Endothelial cell of hepatic sinusoid (primary cell): ENCODE results near the gene SUGP1.
"Not testable (repeated sequence)": the region's sequence is repeated elsewhere in the genome, so short reads cannot be mapped to it uniquely, and the experiment has no call there.

Source experiments
- in situ Hi-C: cut with HindIII; loops from 2 replicates; pipeline ENCODE4 v1.10.0; 2017; ENCODE audit warnings: low sequenced_read_pairs

The SUGP1 gene

GRCh38 chr19:19268453-19269385 lies 51.6 kb downstream of the SUGP1 start:
- in situ Hi-C loops, result no loop called here

GRCh38 chr19:19267305-19267704 lies 53.0 kb downstream of the SUGP1 start:
- in situ Hi-C loops, result no loop called here

GRCh38 chr19:19263886-19264487 lies 56.3 kb downstream of the SUGP1 start:
- in situ Hi-C loops, result no loop called here

- in situ Hi-C loops, result no loop called here
Measured at GRCh38 chr19:19262190-19263057, 57.9 kb downstream of the SUGP1 start.

- in situ Hi-C loops, result no loop called here
Measured at GRCh38 chr19:19261350-19262189, 58.7 kb downstream of the SUGP1 start.

- in situ Hi-C loops, result no loop called here
Measured at GRCh38 chr19:19260417-19261214, 59.7 kb downstream of the SUGP1 start.

DNA sequence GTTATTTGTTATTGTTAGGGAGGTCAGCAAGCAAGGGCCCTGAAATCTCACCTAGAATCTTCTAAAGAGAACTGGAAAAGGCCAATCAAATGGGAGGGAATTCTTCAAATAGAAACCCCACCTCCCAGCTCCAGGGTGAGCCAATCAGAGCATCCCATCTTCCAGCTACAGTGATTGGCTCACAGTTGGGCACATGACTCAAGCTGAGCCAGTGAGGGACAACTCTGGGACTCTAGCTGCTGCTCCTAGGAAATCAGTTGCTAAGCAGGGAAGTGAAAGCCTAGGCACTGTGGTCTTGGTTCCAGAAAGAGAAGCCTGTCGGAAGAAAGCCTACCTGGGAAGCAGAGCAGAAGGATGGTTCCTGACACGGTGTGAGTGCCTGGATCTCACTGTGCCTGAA lies 60.6 kb downstream of the SUGP1 start:
- in situ Hi-C loops, result no loop called here

DNA sequence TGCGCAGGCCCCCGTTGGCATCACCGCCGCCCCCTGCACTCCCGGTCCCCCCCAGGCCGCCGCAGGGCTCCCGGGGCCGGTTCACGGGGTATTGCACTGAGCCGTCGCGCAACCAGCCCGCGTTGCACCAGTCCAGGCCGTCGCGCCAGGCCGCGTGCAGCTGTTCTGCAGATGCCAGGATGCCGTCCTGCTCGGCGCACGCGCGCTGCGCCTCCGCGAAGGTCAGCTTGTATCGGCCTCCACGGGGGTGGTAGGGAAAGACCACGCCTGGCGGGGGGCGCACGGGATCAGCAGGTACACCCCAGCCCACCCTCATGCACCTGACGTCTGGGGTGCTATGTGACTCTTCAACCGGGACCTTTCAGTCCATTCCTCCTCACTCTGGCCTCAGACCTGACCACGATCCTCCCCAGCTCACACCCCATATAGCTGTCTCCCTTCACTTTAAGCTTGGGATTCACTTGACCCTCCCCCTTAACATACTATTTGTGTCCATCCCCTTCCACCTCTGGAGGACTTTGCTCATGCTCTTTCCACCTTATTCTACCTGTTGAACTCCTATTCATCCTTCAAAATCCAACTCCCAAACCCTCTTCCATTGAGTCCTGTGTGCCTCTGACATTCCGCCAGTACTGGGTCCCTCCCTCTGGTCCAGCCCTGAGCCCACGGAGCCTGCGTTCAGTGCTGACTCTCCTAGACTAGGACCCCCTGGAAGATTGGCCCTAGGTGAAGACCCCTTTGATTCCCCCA lies 61.5 kb downstream of the SUGP1 start:
- in situ Hi-C loops, result no loop called here

- in situ Hi-C loops, result no loop called here
Measured at GRCh38 chr19:19257836-19258588, 62.3 kb downstream of the SUGP1 start.

GRCh38 chr19:19257137-19257536 lies 63.2 kb downstream of the SUGP1 start:
- in situ Hi-C loops, result no loop called here

DNA sequence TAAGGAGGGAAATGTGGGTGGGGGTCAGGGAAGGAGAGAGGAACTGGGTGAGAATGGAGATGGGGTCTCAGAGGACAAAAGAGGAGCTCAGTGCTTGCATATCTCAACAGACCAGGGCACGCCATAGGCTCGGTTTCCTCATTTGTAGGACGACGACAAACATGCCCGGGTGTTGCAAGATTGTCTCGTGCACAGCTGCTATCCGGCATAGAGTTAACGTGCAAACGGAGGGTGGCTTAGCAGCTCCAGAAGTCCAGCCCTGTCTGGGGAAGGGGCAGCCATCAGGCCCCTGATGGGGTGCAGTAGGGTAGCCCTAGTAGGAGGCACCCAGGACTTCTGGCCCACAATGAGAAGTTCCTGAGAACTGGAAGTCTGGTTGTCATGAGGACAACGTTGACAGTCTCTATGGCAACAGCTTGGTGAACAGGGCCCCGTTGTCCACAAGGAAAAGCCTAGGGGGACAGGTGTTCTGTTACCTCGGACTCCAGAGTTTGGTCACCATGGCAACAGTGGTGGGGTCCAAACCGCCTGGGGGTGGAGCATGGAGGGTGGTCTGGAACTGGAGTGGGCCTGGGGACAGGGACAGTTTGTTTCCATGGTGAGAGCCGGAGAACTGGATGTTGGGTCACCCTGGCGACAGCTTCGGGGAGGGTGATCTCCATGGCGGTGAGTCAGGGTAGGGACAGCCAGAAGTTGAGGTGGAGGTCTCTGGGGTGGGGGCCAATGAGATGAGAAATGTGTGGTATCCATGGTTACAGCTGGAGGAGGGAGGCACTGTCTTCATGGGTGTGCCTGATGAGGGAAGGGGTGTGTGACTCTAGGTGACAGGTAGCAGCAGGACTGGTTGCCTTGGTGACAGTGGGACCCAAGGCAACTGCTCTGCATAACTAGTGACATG lies 64.0 kb downstream of the SUGP1 start:
- in situ Hi-C loops, result no loop called here

DNA sequence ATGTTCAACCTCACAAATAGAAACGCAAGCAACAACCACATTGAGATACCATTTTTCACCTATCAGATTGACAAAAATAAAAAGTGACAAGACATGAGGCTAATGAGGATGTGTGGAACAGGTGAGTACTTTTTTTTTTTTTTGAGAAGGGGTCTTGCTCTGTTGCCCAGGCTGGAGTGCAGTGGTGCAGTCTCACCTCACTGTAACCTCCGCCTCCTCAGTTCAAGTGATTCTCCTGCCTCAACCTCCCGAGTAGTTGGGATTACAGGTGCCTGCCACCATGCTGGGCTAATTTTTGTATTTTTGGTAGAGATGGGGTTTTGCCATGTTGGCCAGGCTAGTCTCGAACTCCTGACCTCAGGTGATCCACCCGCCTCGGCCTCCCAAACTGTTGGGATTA lies 66.9 kb downstream of the SUGP1 start:
- in situ Hi-C loops, result not testable (repeated sequence)

GRCh38 chr19:19250196-19250801 lies 70.0 kb downstream of the SUGP1 start:
- in situ Hi-C loops, result no loop called here

DNA sequence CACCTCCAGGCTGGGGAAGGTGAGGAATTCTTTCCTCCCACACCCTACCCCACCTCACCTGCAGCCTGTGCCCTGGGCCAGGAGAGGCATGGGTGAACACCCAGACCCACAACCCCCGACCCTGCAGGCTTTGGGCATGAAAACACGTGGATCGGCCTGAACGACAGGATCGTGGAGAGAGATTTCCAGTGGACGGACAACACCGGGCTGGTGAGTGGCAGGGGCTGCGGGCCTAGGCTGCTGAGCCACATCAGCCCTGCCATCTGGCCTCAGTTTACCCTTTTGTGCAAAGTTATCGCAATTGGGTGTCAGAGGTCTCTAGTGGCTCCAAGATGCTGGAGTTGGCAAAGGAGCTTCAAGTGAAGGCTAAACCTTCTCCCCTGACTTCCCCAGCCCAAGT lies 79.8 kb downstream of the SUGP1 start:
- in situ Hi-C loops, result no loop called here

- in situ Hi-C loops, result no loop called here
Measured at GRCh38 chr19:19239675-19240074, 80.6 kb downstream of the SUGP1 start.

DNA sequence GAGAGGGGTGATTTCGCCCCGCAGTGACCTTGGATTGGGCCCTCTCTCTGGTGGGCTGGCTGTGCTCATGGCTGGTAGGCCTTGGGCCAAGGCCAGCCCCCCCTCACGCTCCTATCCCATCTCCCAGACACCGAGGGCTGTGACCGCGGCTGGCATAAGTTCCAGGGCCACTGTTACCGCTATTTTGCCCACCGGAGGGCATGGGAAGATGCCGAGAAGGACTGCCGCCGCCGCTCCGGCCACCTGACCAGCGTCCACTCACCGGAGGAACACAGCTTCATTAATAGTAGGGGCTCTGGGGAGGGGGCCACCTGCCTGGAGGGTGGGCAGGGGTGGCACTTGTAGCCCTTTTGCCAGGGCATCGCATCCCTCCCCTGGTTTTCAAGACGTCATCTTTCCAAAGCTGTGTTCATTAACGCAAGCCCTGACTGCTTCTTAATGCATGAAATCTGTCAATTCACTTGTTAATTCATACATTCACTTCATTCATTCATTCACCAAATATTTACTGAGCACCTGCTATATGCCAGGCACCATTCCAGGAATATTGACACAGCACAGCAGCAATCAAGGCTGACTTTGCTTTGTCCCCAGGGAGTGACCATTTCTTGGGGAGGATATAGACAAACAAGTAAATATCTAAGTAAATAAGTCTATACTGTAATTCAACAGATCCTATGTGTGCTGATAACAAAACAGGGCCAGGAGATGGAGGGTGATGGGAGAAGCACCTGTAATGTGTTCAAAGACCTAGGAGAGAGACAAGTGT lies 82.0 kb downstream of the SUGP1 start:
- in situ Hi-C loops, result no loop called here
